GM18526 (cell line): Measurements from ENCODE around the gene TET2.
A peak's percentile ranks its signal among the peaks of the same experiment; 100 is the strongest.

Experiments
- POLR2A ChIP-seq: IDR thresholded peaks from 3 replicates; pipeline ENCODE4 v1.6.1; 2011; ENCODE audit not compliant: insufficient read length; ENCODE audit errors: extremely low read depth

TET2 gene

GRCh38 chr4:105146276-105147015 lies at the start of gene TET2:
Gene TET2 (plus strand): TSS chr4:105146876. CDS start chr4:105233943, 87,067 bp downstream.
- TF ChIP-seq POLR2A = peak; percentile 61

DNA sequence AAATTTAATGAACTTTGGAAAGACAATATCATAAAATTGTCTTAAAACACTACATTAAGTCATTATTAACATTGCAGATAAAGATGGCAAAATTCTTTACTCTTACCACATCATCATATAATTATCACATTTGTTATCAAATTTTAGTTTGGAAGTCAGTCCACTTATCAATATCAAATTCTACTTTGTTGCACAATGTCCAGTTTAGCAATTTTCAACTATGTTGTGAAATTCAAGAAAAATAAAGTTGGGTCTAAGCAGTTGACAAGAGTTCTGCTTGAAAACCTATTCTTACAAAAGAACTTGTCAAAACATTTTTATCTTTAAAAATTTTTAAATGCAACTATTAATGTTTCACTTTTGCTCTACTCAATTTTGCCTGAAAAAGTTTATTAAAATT lies 44.7 kb upstream of the TET2 start:
- no peak for TF ChIP-seq POLR2A

DNA sequence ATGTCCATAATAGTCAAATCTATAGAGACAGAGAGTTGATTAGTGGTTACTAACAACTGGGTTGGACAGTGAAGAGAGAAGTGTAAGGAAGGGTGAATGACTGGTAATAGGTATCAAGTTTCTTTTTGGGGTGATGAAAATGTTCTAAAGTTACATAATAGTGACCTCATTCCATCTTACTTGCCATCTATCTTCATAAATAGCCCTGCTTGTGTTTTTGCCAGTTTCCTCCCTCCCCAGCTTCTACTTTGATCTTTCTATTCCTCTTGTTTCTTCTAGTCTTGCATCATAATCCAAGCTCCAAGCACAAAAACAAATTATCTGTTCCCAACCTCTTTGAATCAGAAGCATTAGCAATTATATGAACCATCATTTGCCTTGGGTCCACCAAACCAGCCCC lies 40.2 kb upstream of the TET2 start:
- TF ChIP-seq POLR2A = no peak

DNA sequence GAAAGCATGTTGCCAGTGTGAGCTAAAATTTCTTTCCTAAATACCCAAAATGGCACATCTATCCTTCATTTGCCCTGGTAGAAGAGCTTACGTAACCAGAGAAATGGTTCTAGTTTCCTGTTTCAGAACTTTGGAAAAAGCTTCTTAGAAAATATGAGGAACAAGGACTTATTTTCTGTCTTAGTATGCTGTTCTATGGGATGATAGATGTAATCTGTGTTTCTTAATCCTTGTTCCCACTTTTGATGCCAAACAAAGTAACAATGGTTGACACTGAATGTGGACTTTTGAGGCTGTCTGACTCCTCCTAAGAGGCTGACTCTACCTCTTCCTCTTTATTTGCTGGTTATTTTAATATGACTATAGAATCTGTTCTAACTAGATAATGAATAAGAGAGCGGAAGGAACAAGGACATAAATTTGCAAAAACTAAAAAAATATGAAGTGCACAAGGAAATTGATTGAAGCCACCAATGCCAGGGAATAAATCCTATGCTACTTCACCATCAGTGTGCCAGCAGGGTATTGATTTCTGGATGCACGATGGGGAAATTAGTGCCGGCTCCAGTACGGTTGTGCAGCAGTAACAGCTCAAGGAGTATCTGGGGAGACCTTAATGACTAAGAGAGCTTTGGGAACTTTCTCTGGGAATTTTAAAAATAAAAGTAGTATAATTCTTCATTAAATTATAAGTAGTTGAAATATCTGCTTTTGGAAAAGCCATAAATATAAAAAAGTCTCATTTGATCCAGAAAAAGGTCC lies 39.4 kb upstream of the TET2 start:
- TF ChIP-seq POLR2A = no peak

DNA sequence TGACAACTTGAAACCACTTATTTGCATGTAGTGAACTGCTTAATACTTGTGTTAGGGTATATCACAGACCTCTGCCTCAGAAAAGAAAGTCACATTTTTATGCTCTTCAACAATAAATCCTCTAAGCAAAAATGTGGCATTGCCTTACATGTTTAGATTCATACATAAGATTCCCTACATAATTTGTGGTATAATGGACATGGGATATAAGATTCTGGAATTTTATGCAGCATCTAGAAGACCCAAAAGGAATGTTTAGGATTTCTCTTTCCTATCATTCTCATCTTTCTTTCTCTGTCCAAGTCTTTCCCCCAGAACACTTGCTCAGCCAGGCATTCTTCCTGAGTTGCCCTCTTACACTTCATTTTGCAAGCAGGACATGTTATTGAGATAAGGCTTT lies 37.7 kb upstream of the TET2 start:
- no peak for TF ChIP-seq POLR2A

GRCh38 chr4:105112274-105112673 lies 34.4 kb upstream of the TET2 start:
- no peak for TF ChIP-seq POLR2A

- no peak for TF ChIP-seq POLR2A
Observed at GRCh38 chr4:105113800-105114199, 32.9 kb upstream of the TET2 start.

DNA sequence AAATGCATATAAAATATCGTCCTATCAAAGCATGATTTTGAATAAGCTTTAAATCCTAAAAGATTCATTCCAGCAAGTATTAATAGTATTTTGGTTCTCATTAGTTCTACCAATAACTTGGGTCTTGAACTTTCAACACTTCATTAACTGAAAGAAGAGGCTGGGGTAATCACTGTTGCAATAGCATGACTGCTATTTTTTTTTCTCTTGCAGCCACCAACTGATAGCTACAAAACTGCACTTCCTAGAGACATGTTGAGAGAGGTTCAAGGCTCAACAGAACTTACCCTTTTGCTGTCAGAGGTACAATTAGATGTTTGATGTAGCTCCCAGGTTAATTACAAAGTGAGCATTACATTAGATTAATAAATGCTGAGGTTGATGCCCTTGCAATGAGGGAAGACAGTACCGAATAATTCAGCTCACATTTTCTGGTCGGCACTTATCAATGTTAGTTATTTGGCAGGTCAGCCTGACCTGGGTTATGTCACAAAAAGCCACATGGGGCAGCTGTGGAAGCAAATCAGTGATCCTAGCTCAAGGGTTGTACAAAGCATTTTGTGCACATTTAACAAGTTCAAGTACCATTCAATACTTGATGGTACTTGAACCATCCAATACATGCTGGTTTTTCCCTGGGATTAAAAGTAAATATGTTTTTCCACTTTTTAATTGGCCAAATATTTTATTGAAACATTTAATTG lies 29.9 kb upstream of the TET2 start:
- TF ChIP-seq POLR2A = no peak

GRCh38 chr4:105119356-105119755 lies 27.3 kb upstream of the TET2 start:
- no peak for TF ChIP-seq POLR2A

GRCh38 chr4:105120626-105121025 lies 26.1 kb upstream of the TET2 start:
- no peak for TF ChIP-seq POLR2A

DNA sequence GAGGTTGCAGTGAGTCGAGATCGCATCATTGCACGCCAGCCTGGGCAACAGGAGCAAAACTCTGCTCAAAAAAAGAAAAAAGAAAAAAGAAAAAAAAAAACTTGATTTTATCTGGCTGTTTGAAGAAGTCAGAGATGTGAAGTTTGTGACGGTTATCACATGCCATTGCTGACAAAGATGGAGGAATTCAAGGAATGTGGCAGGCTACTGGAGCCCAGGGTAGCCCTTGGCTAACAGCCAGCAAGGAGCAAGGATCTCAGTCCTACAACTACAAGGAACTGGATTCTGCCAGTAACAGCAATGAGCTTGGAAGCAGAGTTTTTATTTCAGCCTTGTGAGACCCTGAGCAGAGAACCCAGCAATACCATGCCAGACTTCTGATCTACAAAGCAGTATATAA lies 24.3 kb upstream of the TET2 start:
- TF ChIP-seq POLR2A = no peak

- TF ChIP-seq POLR2A = no peak
Observed at GRCh38 chr4:105126311-105127169, 20.1 kb upstream of the TET2 start.

GRCh38 chr4:105127170-105127445 lies 19.6 kb upstream of the TET2 start:
- TF ChIP-seq POLR2A = no peak

DNA sequence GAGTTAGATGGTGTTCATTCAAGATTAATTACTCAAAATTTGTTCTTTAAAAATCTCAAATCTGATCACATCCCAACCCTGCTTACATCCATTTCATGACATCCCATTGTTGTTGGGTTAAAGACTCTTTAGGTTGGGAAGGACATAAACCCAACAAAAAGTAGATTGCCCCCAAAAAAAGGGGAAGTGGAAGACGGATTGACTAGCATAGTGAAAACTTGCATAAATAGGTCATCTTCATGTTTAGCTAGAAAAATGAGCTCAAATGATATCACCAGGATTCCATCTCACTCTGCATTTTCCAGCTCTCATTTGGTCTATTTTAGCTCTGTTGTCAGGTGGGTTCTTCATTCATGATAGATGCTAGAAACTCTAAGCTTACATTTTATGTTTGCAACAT lies 18.5 kb upstream of the TET2 start:
- no peak for TF ChIP-seq POLR2A
